ENCODE data around the gene AK2.

- TF ChIP-seq CTCF (IDR thresholded peaks at IDR 0.05; ENCODE audit: insufficient read depth, low read depth, low read length) = no peak
- no peak for TF ChIP-seq EZH2 (IDR thresholded peaks at IDR 0.05; ENCODE audit: insufficient read depth, low read length)
Measured at GRCh38 chr1:32991819-32992488, 44.7 kb downstream of the AK2 start.

Measured in astrocyte (in vitro differentiated cells and primary cell).